A549 (cell line): ENCODE data around the gene OLIG3. TPM values are rescaled to one million over a fixed set of nuclear protein-coding genes. Genes with fewer than 3 reads are reported as not detected.

Experiments used
- ATAC-seq, 2 experiments: fragments of 200-7000 bp in 1 of 2; fragments of >200 bp in 1 of 2; cut with Nextera tagmentation in 1 of 2; cut with Tn5 transposase in 1 of 2; 3 replicates each; pipeline versions ENCODE4 v1.8.0 to v1.9.1; 2018 to 2020; ENCODE audit warnings: mild to moderate bottlenecking in 1 of 2, moderate library complexity in 1 of 2
- CTCF ChIA-PET: fragments of 300-600 bp; sonication (Branson Sonifier 250); formaldehyde crosslinking; extraction: SDS; loops from one replicate; lab custom pipeline; 2021; ENCODE audit warnings: antibody characterized with exemption, inconsistent platforms; lab: Yijun Ruan, JAX
- POLR2A ChIA-PET: fragments of 350-600 bp; formaldehyde crosslinking; extraction: SDS; loops from one replicate; lab custom pipeline; 2021; ENCODE audit warnings: antibody characterized with exemption, inconsistent platforms; lab: Yijun Ruan, JAX
- DNase-seq, 2 experiments: peaks; one replicate each; pipeline versions ENCODE4 v3.0.0 to v3.0.0-alpha.2; 2011 to 2016; ENCODE audit warnings: low read depth in 1 of 2, low spot score in 1 of 2
- FAIRE-seq: peaks from 2 replicates; lab custom pipeline; 2011; peaks lifted over from hg19 to GRCh38; lab: Jason Lieb, UNC
- H3K27ac ChIP-seq, 2 experiments: fragments of >200 bp; sonication (Bioruptor Twin); formaldehyde crosslinking; 3 replicates each; pipeline ENCODE4 v1.5.1; 2016 to 2017
- H3K4me1 ChIP-seq: fragments of >200 bp; sonication (Bioruptor Twin); formaldehyde crosslinking; 3 replicates; pipeline ENCODE4 v1.6.1; 2016
- H3K4me2 ChIP-seq: fragments of >200 bp; sonication (Bioruptor Twin); formaldehyde crosslinking; 3 replicates; pipeline ENCODE4 v1.6.1; 2016
- H3K4me3 ChIP-seq: fragments of >200 bp; sonication (Bioruptor Twin); formaldehyde crosslinking; 3 replicates; pipeline ENCODE4 v1.5.1; 2016
- H3K9me3 ChIP-seq: fragments of >200 bp; sonication (Bioruptor Twin); formaldehyde crosslinking; 3 replicates; pipeline ENCODE4 v1.6.1; 2016
- CEBPB ChIP-seq, 2 experiments: fragments of >200 bp in 1 of 2; sonication (Bioruptor Twin) in 1 of 2; formaldehyde crosslinking in 1 of 2; IDR thresholded peaks; 2 replicates each; pipeline ENCODE4 v1.6.1; 2012 to 2016
- CHD2 ChIP-seq: fragments of 150-350 bp; IDR thresholded peaks from 2 replicates; pipeline ENCODE4 v1.6.1; 2014; ENCODE audit warnings: low read length; ENCODE audit not compliant: partially characterized antibody
- CHD4 ChIP-seq: fragments of 200-600 bp; sonication (generic); IDR thresholded peaks from 2 replicates; pipeline ENCODE4 v1.6.1; 2016; ENCODE audit warnings: antibody characterized with exemption, mild to moderate bottlenecking, borderline replicate concordance
- EHMT2 ChIP-seq: fragments of 200-600 bp; sonication (generic); IDR thresholded peaks from 2 replicates; pipeline ENCODE4 v1.6.1; 2016; ENCODE audit warnings: antibody characterized with exemption, low read depth, mild to moderate bottlenecking, moderate library complexity
- ESRRA ChIP-seq: fragments of 150-350 bp; IDR thresholded peaks from 2 replicates; pipeline ENCODE4 v1.6.1; 2014; ENCODE audit warnings: mild to moderate bottlenecking, low read length, borderline replicate concordance
- HEYL ChIP-seq: fragments of 250-450 bp; sonication (Bioruptor Pico); IDR thresholded peaks from 2 replicates; pipeline ENCODE4 v1.8.0; 2021; ENCODE audit warnings: mild to moderate bottlenecking, moderate library complexity
- HMGXB4 ChIP-seq: fragments of 250-450 bp; sonication (Bioruptor Pico); IDR thresholded peaks from 2 replicates; pipeline ENCODE4 v1.5.0; 2021; ENCODE audit warnings: mild to moderate bottlenecking, moderate library complexity, borderline replicate concordance
- HOXA7 ChIP-seq: fragments of 250-450 bp; sonication (Bioruptor Pico); IDR thresholded peaks from 2 replicates; pipeline ENCODE4 v1.5.0; 2020; ENCODE audit warnings: mild to moderate bottlenecking, moderate library complexity
- HOXB13 ChIP-seq: fragments of 250-450 bp; sonication (Bioruptor Pico); IDR thresholded peaks from 2 replicates; pipeline ENCODE4 v1.5.0; 2020; ENCODE audit warnings: low read depth, mild to moderate bottlenecking, moderate library complexity
- HOXB5 ChIP-seq: fragments of 250-450 bp; sonication (Bioruptor Pico); IDR thresholded peaks from 2 replicates; pipeline ENCODE4 v1.5.0; 2020; ENCODE audit warnings: mild to moderate bottlenecking, moderate library complexity
- JUN ChIP-seq, 2 experiments: fragments of >200 bp; sonication (Bioruptor Twin); formaldehyde crosslinking; IDR thresholded peaks; 2 replicates in 1 of 2; 3 replicates in 1 of 2; pipeline ENCODE4 v1.6.1; 2016 to 2017
- JUNB ChIP-seq: fragments of >200 bp; sonication (Bioruptor Twin); formaldehyde crosslinking; IDR thresholded peaks from 2 replicates; pipeline ENCODE4 v1.6.1; 2016
- KDM5A ChIP-seq: fragments of 200-600 bp; sonication (generic); IDR thresholded peaks from 2 replicates; pipeline ENCODE4 v1.6.1; 2016; ENCODE audit warnings: antibody characterized with exemption, mild to moderate bottlenecking
- MYC ChIP-seq: IDR thresholded peaks from 2 replicates; pipeline ENCODE4 v1.6.1; 2012; ENCODE audit warnings: mild to moderate bottlenecking, inconsistent platforms, low read length, improper control_type of control experiment, borderline replicate concordance
- POLR2AphosphoS2 ChIP-seq: conservative IDR thresholded peaks from 2 replicates; pipeline ENCODE4 v1.6.1; 2012; ENCODE audit warnings: low read length, improper control_type of control experiment, inconsistent platforms
- RCOR1 ChIP-seq: fragments of 150-350 bp; IDR thresholded peaks from 2 replicates; pipeline ENCODE4 v1.6.1; 2014; ENCODE audit warnings: antibody characterized with exemption, low read length, low read depth
- REST ChIP-seq: fragments of 200-600 bp; sonication (generic); IDR thresholded peaks from 2 replicates; pipeline ENCODE4 v1.6.1; 2016; ENCODE audit warnings: antibody characterized with exemption, mild to moderate bottlenecking, moderate library complexity
- RFX5 ChIP-seq: fragments of 450-650 bp; IDR thresholded peaks from 2 replicates; pipeline ENCODE4 v1.7.1; 2014; ENCODE audit warnings: antibody characterized with exemption, mild to moderate bottlenecking, moderate library complexity
- TFCP2L1 ChIP-seq: fragments of 250-450 bp; sonication (Bioruptor Pico); IDR thresholded peaks from 2 replicates; pipeline ENCODE4 v1.5.0; 2021; ENCODE audit warnings: mild to moderate bottlenecking
- ZNF302 ChIP-seq: fragments of 250-450 bp; sonication (Bioruptor Pico); IDR thresholded peaks from 2 replicates; pipeline ENCODE4 v1.9.0; 2021; ENCODE audit warnings: inconsistent platforms, mild to moderate bottlenecking, moderate library complexity
- WGBS: methylation state at CpG from one replicate; pipeline ENCODE4 v1.1.6; 2017; ENCODE audit errors: missing lambda C conversion rate; 5-methylcytosine and 5-hydroxymethylcytosine counted together
- polyA plus RNA-seq, 4 experiments: library from polyadenylated mRNA; depleted of rRNA in 3 of 4; stranded (reverse); fragments of >200 nt; fragmentation: RNase III in 1 of 4; extraction: RNeasy Plus Mini Kit Qiagen cat#74134 plus additional on column Dnase treatment in 1 of 4; gene quantifications; 2 replicates in 3 of 4; 3 replicates in 1 of 4; pipeline ENCODE4 v1.2.3, GENCODE V29; 2011 to 2017
- TF ChIP-seq, protein P1 (sequence below): fragments of 450-650 bp; IDR thresholded peaks from 2 replicates; pipeline ENCODE4 v1.6.1; 2014; ENCODE audit warnings: antibody characterized with exemption

Gene OLIG3
- polyA plus RNA-seq, 2 of the 4 experiments (the other 2 are of a cell fraction), result not detected

DNA sequence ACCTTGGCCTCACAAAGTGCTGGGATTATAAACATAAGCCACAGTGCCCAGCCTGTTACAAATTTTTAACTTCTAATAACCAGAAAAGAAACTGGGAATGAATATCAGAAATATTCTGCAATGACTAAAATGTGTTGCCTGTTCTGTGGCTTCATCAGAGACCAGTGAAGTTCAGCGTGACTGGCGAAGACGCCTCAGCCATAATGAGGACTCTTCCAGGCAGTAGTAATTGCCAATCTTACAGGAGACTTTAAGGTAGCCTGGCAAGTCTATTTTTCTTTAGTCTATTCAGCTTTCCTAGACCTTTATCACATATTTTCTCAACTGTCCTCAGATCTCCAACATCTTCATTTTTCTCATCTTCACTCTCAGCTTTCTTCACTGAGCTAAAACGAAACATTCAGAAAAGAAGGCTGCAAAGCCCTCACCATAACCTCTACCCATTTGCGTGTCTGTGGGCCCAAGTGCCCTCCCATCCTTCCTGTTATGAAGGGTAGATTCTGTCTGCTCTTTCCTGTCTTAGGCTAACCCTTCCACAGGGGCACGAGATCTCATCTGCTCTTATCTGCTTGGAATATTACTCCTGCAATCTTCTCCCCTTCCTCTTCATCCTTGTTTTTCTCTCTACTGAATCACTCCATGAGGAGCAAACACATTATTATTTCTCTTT, 42.0 kb upstream of the OLIG3 start:
- Histone ChIP-seq H3K9me3 (no peaks in the 10 kb centered on the region), H3K4me3 (no peak overlapping the region), H3K4me2 (no peak overlapping the region), H3K27ac (no peak overlapping the region), H3K4me1 (no peaks in the 10 kb centered on the region)
- ChIA-PET CTCF (no interaction called here), POLR2A (no interaction called here)
- TF ChIP-seq JUN (IDR thresholded peaks at IDR 0.05) (no peak), TFCP2L1 (CRISPR knock-in tag) (no peak), CHD2 (no peak), CHD4 (no peak), MYC (no peak), KDM5A (no peak)
- 34% methylated on average over 6 of the region's 6 CpGs for WGBS
- DNase-seq (no peak), FAIRE-seq (no peak), ATAC-seq (no peak)

- H3K27ac ChIP-seq, result no peak overlapping the region
- DNase-seq (no peak), FAIRE-seq (no peak), ATAC-seq (no peak)
- no peak for TF ChIP-seq HOXA7 (CRISPR knock-in tag)
- TF ChIP-seq JUNB, result no peak
- no peak for TF ChIP-seq JUN (IDR thresholded peaks at IDR 0.05)
- no peak for TF ChIP-seq POLR2AphosphoS2
- no peak for TF ChIP-seq ESRRA
- no peak for TF ChIP-seq EHMT2
- TF ChIP-seq HEYL (CRISPR knock-in tag), result no peak
- no peak for TF ChIP-seq HOXB5
- no peak for TF ChIP-seq CEBPB (IDR thresholded peaks at IDR 0.05)
- TF ChIP-seq, protein P1, sequence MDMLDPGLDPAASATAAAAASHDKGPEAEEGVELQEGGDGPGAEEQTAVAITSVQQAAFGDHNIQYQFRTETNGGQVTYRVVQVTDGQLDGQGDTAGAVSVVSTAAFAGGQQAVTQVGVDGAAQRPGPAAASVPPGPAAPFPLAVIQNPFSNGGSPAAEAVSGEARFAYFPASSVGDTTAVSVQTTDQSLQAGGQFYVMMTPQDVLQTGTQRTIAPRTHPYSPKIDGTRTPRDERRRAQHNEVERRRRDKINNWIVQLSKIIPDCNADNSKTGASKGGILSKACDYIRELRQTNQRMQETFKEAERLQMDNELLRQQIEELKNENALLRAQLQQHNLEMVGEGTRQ, result no peak
- no peak for TF ChIP-seq HOXB13
- no peak for TF ChIP-seq REST
- no peak for TF ChIP-seq ZNF302 (CRISPR knock-in tag)
- TF ChIP-seq HMGXB4 (CRISPR knock-in tag), result no peak
- no peak for TF ChIP-seq RFX5
- no peak for TF ChIP-seq RCOR1
- H3K9me3 ChIP-seq, result no peaks in the 10 kb centered on the region
- CTCF ChIA-PET, result no interaction called here
- H3K4me3 ChIP-seq, result no peak overlapping the region
- POLR2A ChIA-PET, result no interaction called here
- 33% methylated on average over 7 of the region's 7 CpGs for WGBS
- no peak overlapping the region for H3K4me2 ChIP-seq
- no peaks in the 10 kb centered on the region for H3K4me1 ChIP-seq
Observed at GRCh38 chr6:137531376-137532092, 37.3 kb upstream of the OLIG3 start.
